Coronary artery (tissue), 2 donors: ENCODE results near the gene ATP6V1G3.

Experiments used
- DNase-seq: peaks from one replicate; pipeline ENCODE4 v3.0.0-alpha.2; 2017; ENCODE audit warnings: low spot score
- H3K27ac ChIP-seq, 2 donors: fragments of 200-600 bp; sonication (generic); one replicate each; pipeline ENCODE4 v1.5.1; 2016 to 2019
- H3K4me3 ChIP-seq: fragments of 200-600 bp; sonication (generic); 2 replicates; pipeline ENCODE4 v1.5.1; 2016; ENCODE audit warnings: mild to moderate bottlenecking, moderate library complexity
- CTCF ChIP-seq: fragments of 200-600 bp; sonication (generic); IDR thresholded peaks from one replicate; pipeline ENCODE4 v1.5.1; 2019; ENCODE audit warnings: antibody characterized with exemption

ATP6V1G3 gene

DNA sequence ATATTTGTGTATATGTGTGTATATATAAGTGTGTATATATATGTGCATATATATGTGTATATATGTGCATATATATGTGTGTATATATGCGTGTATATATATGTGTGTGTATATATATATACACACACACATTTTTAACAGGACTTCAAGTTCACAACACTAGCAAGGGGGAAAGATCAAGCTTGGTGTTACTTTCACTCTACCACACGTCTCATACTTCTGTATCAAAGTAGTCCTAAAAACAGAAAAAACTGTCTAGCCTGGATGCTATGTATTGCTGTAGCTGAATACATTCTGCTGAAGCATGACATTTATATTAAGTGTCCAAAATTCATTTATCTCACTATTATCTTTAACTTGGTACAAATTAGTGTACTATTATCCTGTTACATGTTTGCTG lies 17.9 kb upstream of the ATP6V1G3 start:
- no peak for TF ChIP-seq CTCF
- Histone ChIP-seq H3K27ac (no peak overlapping the region), H3K4me3 (no peak overlapping the region)
- no peak for DNase-seq

- no peak for DNase-seq
- no peak for TF ChIP-seq CTCF
- Histone ChIP-seq H3K27ac (no peak overlapping the region), H3K4me3 (no peak overlapping the region)
Observed at GRCh38 chr1:198556971-198557370, 16.5 kb upstream of the ATP6V1G3 start.

- no peak for DNase-seq
- TF ChIP-seq CTCF, result no peak
- Histone ChIP-seq H3K4me3 (no peak overlapping the region), H3K27ac (no peak overlapping the region)
Observed at GRCh38 chr1:198552668-198553416, 12.4 kb upstream of the ATP6V1G3 start.

GRCh38 chr1:198550941-198551524 lies 10.6 kb upstream of the ATP6V1G3 start:
- no peak overlapping the region for H3K4me3 ChIP-seq
- no peak for TF ChIP-seq CTCF

DNA sequence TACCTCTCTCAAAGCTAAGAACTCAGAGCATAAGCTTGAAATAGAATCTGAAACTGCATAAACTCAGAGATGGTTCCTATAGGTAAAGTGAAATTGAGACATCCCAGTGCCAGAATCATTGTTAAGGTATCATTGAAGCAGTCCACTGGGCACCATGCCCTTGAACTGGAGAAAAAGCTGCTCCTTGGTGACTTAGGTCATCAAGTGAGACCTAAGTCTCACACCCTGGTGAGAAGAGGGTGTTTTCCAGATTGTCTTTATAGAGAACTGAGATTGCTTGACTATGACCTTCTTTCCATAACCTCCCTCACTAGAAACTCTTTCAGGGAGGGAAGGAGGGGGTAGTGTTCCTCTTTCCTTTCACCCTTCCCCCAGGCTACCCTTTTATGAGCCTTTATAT lies 9.4 kb upstream of the ATP6V1G3 start:
- H3K4me3 ChIP-seq, result no peak overlapping the region
- no peak for DNase-seq
- TF ChIP-seq CTCF, result no peak
- H3K27ac ChIP-seq, result no peak overlapping the region

More at GRCh38 chr1:198550941-198551524, 10.6 kb upstream of the ATP6V1G3 start:
- no peak for DNase-seq
- H3K27ac ChIP-seq, result no peak overlapping the region

DNA sequence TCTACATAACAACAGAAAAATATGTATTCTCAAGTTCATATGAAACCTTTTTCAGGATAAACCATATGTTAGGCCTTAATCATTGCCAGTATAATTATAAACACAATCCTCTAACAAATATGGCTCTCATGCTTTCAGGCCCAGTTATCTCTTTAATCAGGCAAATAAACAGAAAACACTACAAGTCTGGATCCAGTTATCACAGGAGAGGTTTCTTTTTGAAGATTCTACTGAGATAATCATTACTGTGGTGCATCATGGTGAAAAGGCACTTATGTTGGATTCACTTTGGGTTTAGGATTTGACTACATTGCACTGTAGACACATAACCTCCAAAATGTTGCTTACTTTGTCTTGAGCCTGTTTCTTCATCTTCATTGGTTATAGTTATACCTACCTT lies 8.4 kb upstream of the ATP6V1G3 start:
- TF ChIP-seq CTCF, result no peak
- DNase-seq, result no peak
- no peak overlapping the region for H3K27ac ChIP-seq
- H3K4me3 ChIP-seq, result no peak overlapping the region

- no peak for DNase-seq
- no peak overlapping the region for H3K27ac ChIP-seq
- TF ChIP-seq CTCF, result no peak
- no peak overlapping the region for H3K4me3 ChIP-seq
Observed at GRCh38 chr1:198545156-198545555, 4.7 kb upstream of the ATP6V1G3 start.
